ENCODE data around the gene SBF2. TPM values are rescaled to one million over a fixed set of nuclear protein-coding genes. Genes with fewer than 3 reads are reported as not detected.
A peak's percentile ranks its signal among the peaks of the same experiment; 100 is the strongest.

Gene SBF2
- total RNA-seq, 4 donors from 2014 or later = 44.6 to 59.4 (median 53.4) TPM

GRCh38 chr11:9787260-9787659, 506.8 kb downstream of the SBF2 start:
- peaks cover 12 to 19% (median 14%) of the 10 kb centered on the region in 4 donors for H3K4me1 ChIP-seq
- intact Hi-C loops (cut with DNase I) = no loop called here
- 86% methylated on average over 5 of the region's 5 CpGs for WGBS

GRCh38 chr11:9784602-9785315, 509.3 kb downstream of the SBF2 start:
- 80% methylated on average over 6 of the region's 6 CpGs for WGBS
- H3K27ac ChIP-seq (replicated peaks in 1 of 4) = no peak overlapping the region

More at GRCh38 chr11:9787260-9787659, 506.8 kb downstream of the SBF2 start:
- Histone ChIP-seq H3K27me3 (no peaks in the 10 kb centered on the region), H3K27ac (replicated peaks in 1 of 4) (peak overlapping the region in 3 of 4 donors; percentile 12 to 30 (median 20)), H3K9me3 (no peaks in the 10 kb centered on the region), H3K36me3 (peaks cover 7 to 81% (median 52%) of the 10 kb centered on the region in 4 donors), H3K4me3 (no peak overlapping the region)
- TF ChIP-seq POLR2AphosphoS5 (IDR thresholded peaks at IDR 0.05) (no peak), POLR2A (IDR thresholded peaks at IDR 0.05; ENCODE audit: low read depth) (no peak), EP300 (IDR thresholded peaks at IDR 0.05) (no peak), CTCF (IDR thresholded peaks at IDR 0.05) (no peak)
- no peak for DNase-seq (ENCODE audit: extremely low spot score)

GRCh38 chr11:9783986-9784385, 510.0 kb downstream of the SBF2 start:
- no peak for TF ChIP-seq CTCF (IDR thresholded peaks at IDR 0.05)
- no peak for TF ChIP-seq EP300 (IDR thresholded peaks at IDR 0.05)
- no peak for TF ChIP-seq POLR2AphosphoS5 (IDR thresholded peaks at IDR 0.05)
- TF ChIP-seq POLR2A (IDR thresholded peaks at IDR 0.05; ENCODE audit: low read depth) = no peak
- no peaks in the 10 kb centered on the region for H3K27me3 ChIP-seq
- no peak for DNase-seq (ENCODE audit: extremely low spot score)
- peaks cover 11 to 19% (median 14%) of the 10 kb centered on the region in 4 donors for H3K4me1 ChIP-seq
- intact Hi-C loops (cut with DNase I) = no loop called here
- H3K9me3 ChIP-seq = no peaks in the 10 kb centered on the region
- H3K27ac ChIP-seq (replicated peaks in 1 of 4) = no peak overlapping the region
- no peak overlapping the region for H3K4me3 ChIP-seq
- 85% methylated on average over 2 of the region's 2 CpGs for WGBS
- H3K36me3 ChIP-seq = peaks cover 22 to 97% (median 73%) of the 10 kb centered on the region in 4 donors

More at GRCh38 chr11:9784602-9785315, 509.3 kb downstream of the SBF2 start:
- intact Hi-C loops (cut with DNase I) = no loop called here
- Histone ChIP-seq H3K9me3 (no peaks in the 10 kb centered on the region), H3K4me1 (peaks cover 12 to 19% (median 14%) of the 10 kb centered on the region in 4 donors), H3K27me3 (no peaks in the 10 kb centered on the region), H3K4me3 (no peak overlapping the region), H3K36me3 (peaks cover 20 to 96% (median 71%) of the 10 kb centered on the region in 4 donors)
- no peak for DNase-seq (ENCODE audit: extremely low spot score)
- TF ChIP-seq POLR2A (IDR thresholded peaks at IDR 0.05; ENCODE audit: low read depth) = no peak
- TF ChIP-seq POLR2AphosphoS5 (IDR thresholded peaks at IDR 0.05) = no peak
- no peak for TF ChIP-seq CTCF (IDR thresholded peaks at IDR 0.05)
- no peak for TF ChIP-seq EP300 (IDR thresholded peaks at IDR 0.05)

- 99% methylated on average over 4 of the region's 4 CpGs for WGBS
- Histone ChIP-seq H3K9me3 (no peaks in the 10 kb centered on the region), H3K27me3 (no peaks in the 10 kb centered on the region), H3K4me3 (no peak overlapping the region), H3K36me3 (peaks cover 16 to 77% (median 52%) of the 10 kb centered on the region in 4 donors), H3K27ac (replicated peaks in 1 of 4) (no peak overlapping the region), H3K4me1 (peaks cover 0 to 13% (median 2%) of the 10 kb centered on the region in 4 donors)
- intact Hi-C loops (cut with DNase I) = no loop called here
- no peak for DNase-seq (ENCODE audit: extremely low spot score)
- TF ChIP-seq EP300 (IDR thresholded peaks at IDR 0.05) = no peak
- TF ChIP-seq CTCF (IDR thresholded peaks at IDR 0.05) = no peak
- no peak for TF ChIP-seq POLR2AphosphoS5 (IDR thresholded peaks at IDR 0.05)
- TF ChIP-seq POLR2A (IDR thresholded peaks at IDR 0.05; ENCODE audit: low read depth) = no peak
Observed at GRCh38 chr11:9780929-9781328, 513.1 kb downstream of the SBF2 start.
